CD4-positive, alpha-beta T cell treated with Interleukin-21 for 1 hour (primary cell): ENCODE data around the gene NDUFB6.

Source experiments
- DNase-seq: peaks from one replicate; pipeline ENCODE4 v3.0.0-alpha.2; 2020

NDUFB6 gene

DNA sequence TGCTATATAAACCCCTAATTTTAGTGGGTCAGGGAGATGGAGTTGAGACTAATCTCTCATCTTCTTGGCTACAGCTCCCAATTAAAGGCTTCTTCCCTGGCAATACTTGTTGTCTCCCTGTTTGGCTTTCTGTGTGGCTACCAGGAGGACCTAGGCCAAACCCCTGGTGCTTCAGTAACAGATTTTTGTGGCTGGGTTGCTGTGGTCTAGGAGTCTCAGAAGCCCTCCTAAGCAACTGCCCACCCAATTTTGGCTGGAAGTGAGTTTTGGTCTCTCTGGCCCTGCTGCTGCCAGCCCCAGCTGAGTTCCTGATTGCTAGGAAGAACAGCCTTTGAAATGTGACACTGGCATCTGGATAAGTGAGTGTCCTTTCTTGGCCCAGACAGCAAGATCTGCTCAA lies 56.7 kb downstream of the NDUFB6 start:
- no peak for DNase-seq

- DNase-seq = no peak
Measured at GRCh38 chr9:32508728-32509127, 64.2 kb downstream of the NDUFB6 start.

DNA sequence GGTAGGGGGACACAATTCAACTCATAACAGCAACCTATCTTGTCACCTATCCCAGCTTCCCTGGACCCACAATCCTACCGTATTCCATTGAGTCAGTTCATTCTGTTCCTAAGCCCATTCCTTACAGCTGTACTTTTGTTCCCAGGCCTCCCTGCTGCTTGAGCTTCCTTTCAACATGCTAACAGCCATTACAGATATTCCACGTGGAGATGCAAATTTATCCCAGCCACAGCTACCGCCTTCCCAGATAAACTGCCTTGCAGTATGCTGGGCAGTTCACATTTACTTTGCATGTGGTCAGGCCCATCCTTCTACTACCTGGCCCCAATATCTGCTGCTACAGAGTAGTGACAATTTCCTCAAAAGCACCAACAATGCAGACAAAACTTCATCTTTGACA lies 70.0 kb downstream of the NDUFB6 start:
- DNase-seq = no peak
